H1 (cell line): ENCODE results near the gene LHFPL6. TPM values are rescaled to one million over a fixed set of nuclear protein-coding genes. Genes with fewer than 3 reads are reported as not detected.

Experiments
- CTCF ChIA-PET: fragments of 300-600 bp; sonication (Branson Sonifier 250); formaldehyde crosslinking; loops from one replicate; lab custom pipeline; 2021; ENCODE audit not compliant: partially characterized antibody; lab: Charles Lee
- POLR2A ChIA-PET: fragments of 300-600 bp; sonication (Branson Sonifier 250); formaldehyde crosslinking; loops from one replicate; lab custom pipeline; 2021; ENCODE audit warnings: inconsistent platforms; ENCODE audit not compliant: partially characterized antibody; lab: Charles Lee
- DNase-seq, 2 experiments: peaks; one replicate each; pipeline versions ENCODE4 v3.0.0 to v3.0.0-alpha.2; 2010 to 2022; ENCODE audit warnings: low spot score in 2 of 2, low read depth in 1 of 2, mixed read lengths in 1 of 2
- FAIRE-seq: peaks from 2 replicates; lab custom pipeline; 2011; peaks lifted over from hg19 to GRCh38; lab: Jason Lieb, UNC
- H2AFZ ChIP-seq: 2 replicates; pipeline ENCODE4 v1.8.1; 2012; ENCODE audit warnings: low read length, inconsistent platforms
- H2AK5ac ChIP-seq: 2 replicates; pipeline ENCODE4 v1.6.1; 2013; ENCODE audit warnings: low read depth, low read length
- H2BK120ac ChIP-seq: replicated peaks from 2 replicates; pipeline ENCODE3; 2013; ENCODE audit warnings: low read depth, low read length, inconsistent platforms
- H2BK12ac ChIP-seq: 2 replicates; pipeline ENCODE4 v1.6.1; 2013; ENCODE audit warnings: low read depth, low read length
- H2BK15ac ChIP-seq: 2 replicates; pipeline ENCODE4 v1.6.1; 2013; ENCODE audit warnings: low read length
- H2BK20ac ChIP-seq: 2 replicates; pipeline ENCODE4 v1.6.1; 2013; ENCODE audit warnings: low read length
- H2BK5ac ChIP-seq: 2 replicates; pipeline ENCODE4 v1.6.1; 2013; ENCODE audit warnings: low read depth, low read length
- H3K14ac ChIP-seq: 2 replicates; pipeline ENCODE4 v1.6.1; 2013; ENCODE audit warnings: inconsistent platforms; ENCODE audit not compliant: insufficient read length
- H3K18ac ChIP-seq: 2 replicates; pipeline ENCODE4 v1.6.1; 2013; ENCODE audit warnings: low read length; ENCODE audit errors: extremely low read depth
- H3K23ac ChIP-seq: 2 replicates; pipeline ENCODE4 v1.6.1; 2013; ENCODE audit warnings: inconsistent platforms; ENCODE audit not compliant: insufficient read length
- H3K23me2 ChIP-seq: 2 replicates; pipeline ENCODE4 v1.6.1; 2013; ENCODE audit warnings: low read depth, low read length
- H3K27ac ChIP-seq: 2 replicates; pipeline ENCODE4 v1.6.1; 2011; ENCODE audit warnings: low read depth, low read length, inconsistent platforms
- H3K27me3 ChIP-seq, 4 experiments: replicated peaks in 1 of 4; 1 replicate in 1 of 4; 2 replicates in 3 of 4; pipeline versions ENCODE4 v1.6.1 to v1.8.1; 2011 to 2013; ENCODE audit warnings: low read length in 3 of 4, mild to moderate bottlenecking in 3 of 4, inconsistent platforms in 2 of 4, mixed read lengths in 2 of 4, moderate library complexity in 1 of 4; ENCODE audit not compliant: control insufficient read depth in 3 of 4, insufficient read depth in 3 of 4; ENCODE audit errors: extremely low read depth in 1 of 4
- H3K36me3 ChIP-seq, 4 experiments: 2 replicates each; pipeline versions ENCODE4 v1.6.1 to v1.8.1; 2011 to 2013; ENCODE audit warnings: mild to moderate bottlenecking in 4 of 4, low read length in 3 of 4, moderate library complexity in 2 of 4, control low read depth in 1 of 4, inconsistent platforms in 1 of 4; ENCODE audit not compliant: insufficient read depth in 4 of 4, control insufficient read depth in 2 of 4
- H3K4ac ChIP-seq: replicated peaks from 2 replicates; pipeline ENCODE3; 2013; ENCODE audit warnings: low read length, low read depth, mixed read lengths, inconsistent platforms; ENCODE audit not compliant: insufficient read length
- H3K4me1 ChIP-seq, 4 experiments: replicated peaks in 1 of 4; 1 replicate in 1 of 4; 2 replicates in 3 of 4; pipeline versions ENCODE4 v1.6.1 to v1.8.1; 2011 to 2013; ENCODE audit warnings: low read length in 3 of 4, inconsistent platforms in 2 of 4, mixed read lengths in 1 of 4; ENCODE audit not compliant: insufficient read depth in 4 of 4, control insufficient read depth in 3 of 4
- H3K4me2 ChIP-seq, 2 experiments: 2 replicates each; pipeline versions ENCODE4 v1.6.1 to v1.8.1; 2011 to 2013; ENCODE audit warnings: low read depth in 2 of 2, low read length in 2 of 2, control low read depth in 1 of 2, inconsistent platforms in 1 of 2, mild to moderate bottlenecking in 1 of 2; ENCODE audit not compliant: insufficient read depth in 1 of 2
- H3K4me3 ChIP-seq, 4 experiments: fragments of 200-600, 300-600 bp in 1 of 4; sonication (generic), shearing (Covaris generic), sonication (Bioruptor Twin) in 1 of 4; 2 replicates each; pipeline versions ENCODE4 v1.5.1 to v1.8.1; 2011 to 2016; ENCODE audit warnings: low read length in 4 of 4, low read depth in 3 of 4, control low read depth in 2 of 4, inconsistent platforms in 2 of 4, mild to moderate bottlenecking in 2 of 4, mixed read lengths in 1 of 4, moderate library complexity in 1 of 4; ENCODE audit not compliant: insufficient read depth in 2 of 4; ENCODE audit errors: extremely low read depth in 1 of 4
- H3K56ac ChIP-seq: replicated peaks from 2 replicates; pipeline ENCODE3; 2013; ENCODE audit warnings: low read depth, mild to moderate bottlenecking, mixed read lengths, low read length, inconsistent platforms; ENCODE audit not compliant: insufficient read length
- H3K79me1 ChIP-seq: 2 replicates; pipeline ENCODE4 v1.6.1; 2013; ENCODE audit warnings: low read depth, low read length, control low read depth
- H3K79me2 ChIP-seq, 2 experiments: 2 replicates each; pipeline versions ENCODE4 v1.6.1 to v1.8.1; 2012 to 2013; ENCODE audit warnings: low read length in 2 of 2, mild to moderate bottlenecking in 2 of 2, inconsistent platforms in 1 of 2; ENCODE audit not compliant: insufficient read depth in 2 of 2, control insufficient read depth in 1 of 2
- H3K9ac ChIP-seq, 4 experiments: replicated peaks in 1 of 4; 1 replicate in 1 of 4; 2 replicates in 3 of 4; pipeline versions ENCODE4 v1.6.1 to v1.8.1; 2011 to 2013; ENCODE audit warnings: low read depth in 3 of 4, low read length in 3 of 4, control low read depth in 2 of 4, mild to moderate bottlenecking in 2 of 4, moderate library complexity in 2 of 4, inconsistent platforms in 1 of 4; ENCODE audit errors: extremely low read depth in 1 of 4
- H3K9me3 ChIP-seq, 2 experiments: 2 replicates each; pipeline versions ENCODE4 v1.6.1 to v1.8.1; 2012 to 2013; ENCODE audit warnings: mild to moderate bottlenecking in 2 of 2, moderate library complexity in 2 of 2, control low read depth in 1 of 2, inconsistent platforms in 1 of 2, low read depth in 1 of 2, low read length in 1 of 2, mixed read lengths in 1 of 2; ENCODE audit not compliant: insufficient read depth in 2 of 2
- H4K20me1 ChIP-seq, 2 experiments: replicated peaks in 1 of 2; 2 replicates each; pipeline versions ENCODE3 to v1.8.1; 2011 to 2013; ENCODE audit warnings: inconsistent platforms in 2 of 2, low read length in 2 of 2, mild to moderate bottlenecking in 1 of 2; ENCODE audit not compliant: insufficient read depth in 2 of 2, control insufficient read depth in 1 of 2
- H4K5ac ChIP-seq: 2 replicates; pipeline ENCODE4 v1.6.1; 2013; ENCODE audit warnings: low read length, low read depth, mixed read lengths, inconsistent platforms; ENCODE audit not compliant: insufficient read length
- H4K8ac ChIP-seq: 2 replicates; pipeline ENCODE4 v1.8.0; 2013; ENCODE audit warnings: mild to moderate bottlenecking, moderate library complexity, low read length, inconsistent platforms; ENCODE audit not compliant: insufficient read depth; ENCODE audit errors: extremely low read depth
- H4K91ac ChIP-seq: replicated peaks from 2 replicates; pipeline ENCODE3; 2013; ENCODE audit warnings: low read length, mixed read lengths, inconsistent platforms; ENCODE audit not compliant: insufficient read length
- CTBP2 ChIP-seq: IDR thresholded peaks from 2 replicates; pipeline ENCODE4 v1.7.0; 2011; ENCODE audit warnings: borderline replicate concordance, mild to moderate bottlenecking, moderate library complexity, mixed read lengths, low read length; ENCODE audit not compliant: insufficient read depth, insufficient read length
- EZH2 ChIP-seq: fragments of 200-600 bp; sonication (generic); IDR thresholded peaks from 2 replicates; pipeline ENCODE4 v1.7.1; 2012; ENCODE audit warnings: low read depth, mild to moderate bottlenecking, moderate library complexity, low read length, inconsistent platforms; ENCODE audit not compliant: severe bottlenecking
- JUN ChIP-seq: IDR thresholded peaks from 2 replicates; pipeline ENCODE4 v1.6.1; 2011; ENCODE audit warnings: low read depth, mild to moderate bottlenecking, improper control_type of control experiment, low read length
- NANOG ChIP-seq: IDR thresholded peaks from 2 replicates; pipeline ENCODE4 v1.6.1; 2011; ENCODE audit warnings: low read length, low read depth, mild to moderate bottlenecking, inconsistent platforms; ENCODE audit not compliant: insufficient read depth, poor library complexity, severe bottlenecking
- NRF1 ChIP-seq: IDR thresholded peaks from 2 replicates; pipeline ENCODE4 v1.6.1; 2011; ENCODE audit warnings: mild to moderate bottlenecking, low read depth, low read length, improper control_type of control experiment
- PHF8 ChIP-seq: fragments of 200-600 bp; sonication (generic); conservative IDR thresholded peaks from 2 replicates; pipeline ENCODE4 v1.7.1; 2012; ENCODE audit warnings: low read depth, mild to moderate bottlenecking, inconsistent platforms, low read length, moderate library complexity
- RFX5 ChIP-seq: IDR thresholded peaks from 2 replicates; pipeline ENCODE4 v1.6.1; 2011; ENCODE audit warnings: low read depth, low read length, improper control_type of control experiment, borderline replicate concordance
- WGBS, 2 experiments: shearing (Covaris generic) in 1 of 2; methylation state at CpG; one replicate each; pipeline versions ENCODE4 v1.1.6 to v1.1.7; 2013 to 2015; ENCODE audit warnings: low lambda C conversion rate in 2 of 2, mixed read lengths in 2 of 2, inconsistent platforms in 1 of 2, low coverage in 1 of 2, missing lambda C conversion rate in 1 of 2; ENCODE audit not compliant: insufficient replicate concordance in 2 of 2, insufficient coverage in 1 of 2, insufficient read length in 1 of 2; ENCODE audit errors: extremely low coverage in 1 of 2, missing lambda C conversion rate in 1 of 2; 5-methylcytosine and 5-hydroxymethylcytosine counted together
- polyA plus RNA-seq, 7 experiments: library from polyadenylated mRNA; depleted of rRNA in 3 of 7; stranded (reverse) in 5 of 7; unstranded in 2 of 7; fragments of >200 nt in 5 of 7; fragments of 200-250 nt in 2 of 7; gene quantifications; 1 replicate in 5 of 7; 2 replicates in 1 of 7; 4 replicates in 1 of 7; pipeline versions ENCODE4 v1.2.1 to v1.2.3, GENCODE V29; 2011 to 2013; ENCODE audit warnings: missing spikeins in 2 of 7, mixed read lengths in 2 of 7
- total RNA-seq: library from RNA; stranded (reverse); fragmentation: NEBNext Ultra II Directional; extraction: Animal tissue kit (Norgen Biotek cat#: 25700); gene quantifications from 2 replicates; pipeline ENCODE4 v1.2.1, GENCODE V29; 2021
- TF ChIP-seq, protein P1 (sequence below), 3 experiments: IDR thresholded peaks; 1 replicate in 2 of 3; 2 replicates in 1 of 3; pipeline versions ENCODE4 v1.5.1 to v1.6.1; 2011; ENCODE audit warnings: low read length in 3 of 3, mild to moderate bottlenecking in 3 of 3, inconsistent platforms in 2 of 3, low read depth in 1 of 3, moderate library complexity in 1 of 3; ENCODE audit not compliant: insufficient read depth in 1 of 3; ENCODE audit errors: control extremely low read depth in 1 of 3
- TF ChIP-seq, protein P2 (sequence below): IDR thresholded peaks from 2 replicates; pipeline ENCODE4 v1.6.1; 2012; ENCODE audit warnings: low read length, inconsistent platforms

The LHFPL6 gene
- total and polyA plus RNA-seq, 2 of the 8 experiments (the other 6 are each of a cell fraction or from before 2014, with no cell fraction given), result 7.6 to 17.0 TPM

DNA sequence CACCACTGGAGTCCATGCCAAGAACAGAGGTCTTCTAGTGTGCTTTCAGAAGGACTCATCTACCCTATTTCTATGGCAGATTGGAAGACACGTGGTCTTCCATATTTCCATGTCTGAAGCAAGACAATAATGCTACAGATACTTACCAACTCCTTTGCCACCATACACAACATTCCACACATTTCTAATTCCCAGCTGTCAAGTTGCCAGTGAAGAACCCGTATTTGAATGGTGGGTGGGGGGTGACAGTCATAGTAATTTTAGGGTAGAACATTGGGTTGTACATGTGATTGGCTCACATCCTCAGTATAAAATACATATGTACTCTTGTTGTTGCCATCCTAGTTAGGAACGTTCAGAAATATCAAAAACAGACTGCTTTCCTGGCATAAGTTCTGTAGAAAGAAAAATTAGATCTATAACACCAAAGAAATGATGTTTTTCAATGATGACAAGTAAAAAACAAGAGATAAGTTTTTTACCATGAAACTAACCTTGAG lies 69.3 kb downstream of the LHFPL6 start:
- Histone ChIP-seq H3K23me2 (no peaks in the 10 kb centered on the region), H2AK5ac (no peak overlapping the region), H3K4me2 (no peak overlapping the region), H3K27ac (no peak overlapping the region), H2BK20ac (no peak overlapping the region), H3K14ac (no peak overlapping the region), H2BK15ac (no peak overlapping the region), H3K4me3 (no peak overlapping the region), H3K9ac (no peak overlapping the region), H2AFZ (no peak overlapping the region), H2BK120ac (no peak overlapping the region), H3K27me3 (no peaks in the 10 kb centered on the region; a peak in 1 of 7 replicates), H4K5ac (no peak overlapping the region), H3K79me2 (no peaks in the 10 kb centered on the region), H4K20me1 (no peaks in the 10 kb centered on the region), H3K4ac (no peak overlapping the region), H3K23ac (no peak overlapping the region), H3K36me3 (no peaks in the 10 kb centered on the region), H3K18ac (no peak overlapping the region), H4K8ac (no peak overlapping the region), H3K4me1 (peaks cover 0 to 3% (median 0%) of the 10 kb centered on the region in 4 experiments; a peak in 1 of 7 replicates), H3K56ac (no peak overlapping the region), H2BK12ac (no peak overlapping the region), H3K9me3 (no peaks in the 10 kb centered on the region), H4K91ac (no peak overlapping the region), H3K79me1 (no peaks in the 10 kb centered on the region), H2BK5ac (no peak overlapping the region)
- DNase-seq (no peak), FAIRE-seq (no peak)
- 56% methylated on average over 3 of the region's 3 CpGs; no CpG with 5 or more reads in 1 of the 2 experiments for WGBS, 2 experiments
- POLR2A ChIA-PET, result no interaction called here
- CTCF ChIA-PET, result no interaction called here
- TF ChIP-seq NRF1 (no peak), NANOG (no peak), EZH2 (no peak), RFX5 (no peak), CTBP2 (no peak), PHF8 (no peak), JUN (no peak)
- TF ChIP-seq, protein P1, sequence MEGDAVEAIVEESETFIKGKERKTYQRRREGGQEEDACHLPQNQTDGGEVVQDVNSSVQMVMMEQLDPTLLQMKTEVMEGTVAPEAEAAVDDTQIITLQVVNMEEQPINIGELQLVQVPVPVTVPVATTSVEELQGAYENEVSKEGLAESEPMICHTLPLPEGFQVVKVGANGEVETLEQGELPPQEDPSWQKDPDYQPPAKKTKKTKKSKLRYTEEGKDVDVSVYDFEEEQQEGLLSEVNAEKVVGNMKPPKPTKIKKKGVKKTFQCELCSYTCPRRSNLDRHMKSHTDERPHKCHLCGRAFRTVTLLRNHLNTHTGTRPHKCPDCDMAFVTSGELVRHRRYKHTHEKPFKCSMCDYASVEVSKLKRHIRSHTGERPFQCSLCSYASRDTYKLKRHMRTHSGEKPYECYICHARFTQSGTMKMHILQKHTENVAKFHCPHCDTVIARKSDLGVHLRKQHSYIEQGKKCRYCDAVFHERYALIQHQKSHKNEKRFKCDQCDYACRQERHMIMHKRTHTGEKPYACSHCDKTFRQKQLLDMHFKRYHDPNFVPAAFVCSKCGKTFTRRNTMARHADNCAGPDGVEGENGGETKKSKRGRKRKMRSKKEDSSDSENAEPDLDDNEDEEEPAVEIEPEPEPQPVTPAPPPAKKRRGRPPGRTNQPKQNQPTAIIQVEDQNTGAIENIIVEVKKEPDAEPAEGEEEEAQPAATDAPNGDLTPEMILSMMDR (IDR thresholded peaks at IDR 0.05; ENCODE audit: control extremely low read depth in 1 of 3, insufficient read depth in 1 of 3, low read depth in 1 of 3, low read length in 3 of 3), result no peak
- TF ChIP-seq, protein P2, sequence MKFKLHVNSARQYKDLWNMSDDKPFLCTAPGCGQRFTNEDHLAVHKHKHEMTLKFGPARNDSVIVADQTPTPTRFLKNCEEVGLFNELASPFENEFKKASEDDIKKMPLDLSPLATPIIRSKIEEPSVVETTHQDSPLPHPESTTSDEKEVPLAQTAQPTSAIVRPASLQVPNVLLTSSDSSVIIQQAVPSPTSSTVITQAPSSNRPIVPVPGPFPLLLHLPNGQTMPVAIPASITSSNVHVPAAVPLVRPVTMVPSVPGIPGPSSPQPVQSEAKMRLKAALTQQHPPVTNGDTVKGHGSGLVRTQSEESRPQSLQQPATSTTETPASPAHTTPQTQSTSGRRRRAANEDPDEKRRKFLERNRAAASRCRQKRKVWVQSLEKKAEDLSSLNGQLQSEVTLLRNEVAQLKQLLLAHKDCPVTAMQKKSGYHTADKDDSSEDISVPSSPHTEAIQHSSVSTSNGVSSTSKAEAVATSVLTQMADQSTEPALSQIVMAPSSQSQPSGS, result no peak
